GM19452 (cell line): ENCODE data around the gene AQP9.
"Not testable (repeated sequence)": the region's sequence is repeated elsewhere in the genome, so short reads cannot be mapped to it uniquely, and the experiment has no call there.

Experiments used
- ATAC-seq: cut with Tn5 transposase; IDR thresholded peaks from one replicate; pipeline ENCODE4 v1.9.1; 2021; ENCODE audit not compliant: unreplicated experiment

The AQP9 gene

DNA sequence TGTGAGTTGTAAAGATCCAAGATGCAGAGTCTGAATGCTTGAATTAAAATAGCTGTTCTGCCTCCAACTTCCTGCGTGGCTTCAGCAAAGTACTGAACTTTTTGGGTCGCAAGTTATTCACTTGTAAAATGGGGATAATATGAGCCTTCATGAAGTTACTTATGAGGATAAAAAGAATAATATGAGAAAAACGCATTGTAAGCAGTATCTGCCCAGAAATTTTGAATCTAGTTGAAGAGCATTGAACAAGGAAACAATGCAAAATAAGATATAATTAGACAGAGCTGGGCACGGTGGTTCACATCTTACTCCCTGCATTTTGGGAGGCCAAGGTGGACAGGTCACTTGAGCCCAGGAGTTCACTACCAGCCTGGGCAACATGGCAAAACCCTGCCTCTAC is 37.8 kb downstream of the AQP9 start:
- ATAC-seq = no peak

GRCh38 chr15:58178668-58179067 is 40.5 kb downstream of the AQP9 start:
- no peak for ATAC-seq

DNA sequence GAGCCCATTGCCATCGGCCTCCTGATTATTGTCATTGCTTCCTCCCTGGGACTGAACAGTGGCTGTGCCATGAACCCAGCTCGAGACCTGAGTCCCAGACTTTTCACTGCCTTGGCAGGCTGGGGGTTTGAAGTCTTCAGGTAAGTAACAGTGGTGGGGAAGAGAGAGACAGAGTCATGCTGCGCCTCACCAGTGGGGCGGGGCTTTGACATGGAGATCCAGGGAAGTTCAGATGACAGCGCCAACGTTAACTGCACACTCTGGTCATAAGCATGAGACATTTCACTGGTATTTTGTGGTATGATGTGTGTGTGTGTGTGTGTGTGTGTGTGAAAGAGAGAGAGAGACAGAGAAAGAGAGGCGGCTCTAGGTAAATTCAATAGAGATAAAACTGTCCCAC is 41.0 kb downstream of the AQP9 start:
- ATAC-seq = no peak

- ATAC-seq = no peak
Observed at GRCh38 chr15:58179741-58180381, 41.7 kb downstream of the AQP9 start.

DNA sequence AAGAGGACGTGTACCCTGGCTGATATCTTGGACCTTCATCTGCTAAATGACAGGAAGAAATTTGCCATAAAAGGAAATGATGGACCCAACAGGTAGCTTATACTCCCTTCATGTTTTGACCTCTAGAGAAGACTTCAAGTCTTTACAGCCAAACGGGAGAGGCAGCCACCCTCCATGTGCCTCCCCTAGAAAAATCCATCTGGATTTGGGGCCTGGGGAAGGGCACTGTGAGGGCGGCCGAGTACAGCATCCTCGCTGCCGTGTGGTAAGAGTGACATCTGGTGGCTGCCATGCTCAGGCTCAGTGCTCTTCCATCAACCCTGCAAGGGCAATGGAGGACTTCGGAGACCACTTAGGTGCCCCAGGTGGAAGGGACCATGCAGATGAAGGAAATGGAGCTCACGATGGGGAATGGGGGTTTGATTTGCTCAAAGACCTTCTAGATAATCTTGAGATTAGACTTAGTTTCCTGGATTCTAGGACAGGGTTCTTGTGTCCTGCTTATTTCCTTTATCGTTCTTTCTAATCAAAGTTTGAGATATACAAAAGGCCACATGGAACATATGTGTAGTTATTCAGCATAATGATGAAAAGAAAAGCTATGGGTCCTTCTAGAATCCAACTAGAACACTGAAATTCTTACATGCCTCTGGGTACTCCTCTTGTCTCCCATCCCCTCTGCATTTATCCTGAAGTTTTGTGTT is 44.4 kb downstream of the AQP9 start:
- no peak for ATAC-seq

GRCh38 chr15:58185439-58185838 is 47.3 kb downstream of the AQP9 start:
- ATAC-seq = no peak

GRCh38 chr15:58189148-58189811 is 51.1 kb downstream of the AQP9 start:
- ATAC-seq = no peak

GRCh38 chr15:58190419-58190818 is 52.2 kb downstream of the AQP9 start:
- no peak for ATAC-seq

GRCh38 chr15:58193636-58194035 is 55.5 kb downstream of the AQP9 start:
- ATAC-seq = not testable (repeated sequence)

DNA sequence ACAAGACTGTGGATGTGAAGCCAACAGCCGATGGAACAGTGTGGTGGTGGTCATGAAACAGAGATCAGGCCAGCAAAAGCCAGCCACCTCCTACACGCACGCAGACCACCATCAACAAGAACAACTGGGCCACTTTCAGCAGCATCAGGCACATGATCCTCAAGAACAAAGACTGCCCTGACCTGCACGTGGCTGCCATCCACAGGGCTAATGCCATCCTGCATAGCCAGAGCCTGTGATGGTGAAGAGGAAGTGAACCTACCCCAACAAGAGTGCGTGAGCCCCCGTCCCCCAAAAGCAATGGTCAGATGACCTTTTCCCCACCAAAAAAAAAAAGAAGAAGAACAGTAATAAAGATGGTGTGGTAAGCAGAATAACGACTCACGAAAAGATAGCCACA is 62.6 kb downstream of the AQP9 start:
- no peak for ATAC-seq

GRCh38 chr15:58201516-58201915 is 63.3 kb downstream of the AQP9 start:
- no peak for ATAC-seq

DNA sequence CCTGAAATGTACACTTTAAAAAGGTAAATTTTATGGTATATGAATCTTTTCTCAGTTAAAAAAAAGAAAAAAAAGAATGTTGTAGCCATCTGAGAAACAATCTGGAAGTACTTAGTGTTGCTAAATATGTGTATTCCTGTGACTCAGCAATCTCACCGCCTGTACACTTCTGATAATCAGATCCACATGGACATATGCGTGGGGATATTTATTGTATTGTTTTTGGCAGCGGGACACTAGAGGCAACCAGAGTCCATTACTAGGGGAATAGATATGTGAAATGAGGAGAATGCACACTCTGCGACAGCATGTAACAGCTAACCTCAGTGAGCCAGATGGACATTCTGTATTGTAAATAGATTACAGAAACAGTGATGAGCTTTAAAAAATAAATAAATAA is 65.4 kb downstream of the AQP9 start:
- ATAC-seq = no peak

DNA sequence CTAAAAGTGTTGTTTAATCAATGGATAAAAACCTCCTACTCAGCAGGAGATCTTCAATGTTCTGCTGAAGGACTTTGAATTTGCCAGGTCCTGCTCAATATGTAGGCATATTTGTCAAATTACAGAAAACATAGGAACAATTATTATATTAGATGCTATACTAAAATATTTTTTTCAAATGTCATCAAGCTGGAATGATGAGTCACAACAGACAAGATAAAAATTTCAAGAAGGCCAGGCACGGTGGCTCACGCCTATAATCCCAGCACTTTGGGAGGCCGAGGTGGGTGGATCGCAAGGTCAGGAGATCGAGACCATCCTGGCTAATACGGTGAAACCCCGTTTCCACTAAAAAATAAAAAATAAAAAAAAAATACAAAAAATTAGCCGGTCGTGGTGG is 68.0 kb downstream of the AQP9 start:
- no peak for ATAC-seq

DNA sequence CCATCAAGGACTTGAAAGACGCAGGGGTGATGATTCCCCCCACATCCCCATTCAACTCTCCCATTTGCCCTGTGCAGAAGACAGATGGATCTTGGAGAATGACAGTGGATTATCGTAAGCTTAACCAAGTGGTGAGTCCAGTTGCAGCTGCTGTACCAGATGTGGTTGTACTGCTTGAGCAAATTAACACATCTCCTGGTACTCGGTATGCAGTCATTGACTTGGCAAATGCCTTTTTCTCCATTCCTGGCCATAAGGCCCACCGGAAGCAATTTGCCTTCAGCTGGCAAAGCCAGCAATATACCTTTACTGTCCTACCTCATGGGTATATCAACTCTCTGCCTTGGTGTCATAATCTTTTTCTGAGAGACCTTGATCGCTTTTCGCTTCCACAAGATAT is 70.0 kb downstream of the AQP9 start:
- ATAC-seq = not testable (repeated sequence)

DNA sequence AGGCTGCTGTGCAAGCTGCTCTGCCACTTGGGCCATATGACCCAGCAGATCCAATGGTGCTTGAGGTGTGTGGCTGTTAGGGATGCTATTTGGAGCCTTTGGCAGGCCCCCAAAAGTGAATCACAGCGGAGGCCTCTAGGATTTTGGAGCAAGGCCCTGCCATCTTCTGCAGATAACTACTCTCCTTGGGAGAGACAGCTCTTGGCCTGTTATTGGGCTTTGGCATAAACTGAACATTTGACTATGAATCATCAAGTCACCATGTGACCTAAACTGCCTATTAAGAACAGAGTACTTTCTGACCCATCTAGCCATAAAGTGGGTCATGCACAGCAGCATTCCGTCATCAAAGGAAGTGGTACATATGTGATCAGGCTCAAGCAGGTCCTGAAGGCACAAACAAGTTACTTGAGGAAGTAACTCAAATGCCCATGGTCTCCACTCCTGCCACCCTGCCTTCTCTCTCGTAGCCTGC is 70.9 kb downstream of the AQP9 start:
- not testable (repeated sequence) for ATAC-seq

- not testable (repeated sequence) for ATAC-seq
Observed at GRCh38 chr15:58210031-58210430, 71.8 kb downstream of the AQP9 start.

GRCh38 chr15:58212909-58213526 is 74.8 kb downstream of the AQP9 start:
- no peak for ATAC-seq

DNA sequence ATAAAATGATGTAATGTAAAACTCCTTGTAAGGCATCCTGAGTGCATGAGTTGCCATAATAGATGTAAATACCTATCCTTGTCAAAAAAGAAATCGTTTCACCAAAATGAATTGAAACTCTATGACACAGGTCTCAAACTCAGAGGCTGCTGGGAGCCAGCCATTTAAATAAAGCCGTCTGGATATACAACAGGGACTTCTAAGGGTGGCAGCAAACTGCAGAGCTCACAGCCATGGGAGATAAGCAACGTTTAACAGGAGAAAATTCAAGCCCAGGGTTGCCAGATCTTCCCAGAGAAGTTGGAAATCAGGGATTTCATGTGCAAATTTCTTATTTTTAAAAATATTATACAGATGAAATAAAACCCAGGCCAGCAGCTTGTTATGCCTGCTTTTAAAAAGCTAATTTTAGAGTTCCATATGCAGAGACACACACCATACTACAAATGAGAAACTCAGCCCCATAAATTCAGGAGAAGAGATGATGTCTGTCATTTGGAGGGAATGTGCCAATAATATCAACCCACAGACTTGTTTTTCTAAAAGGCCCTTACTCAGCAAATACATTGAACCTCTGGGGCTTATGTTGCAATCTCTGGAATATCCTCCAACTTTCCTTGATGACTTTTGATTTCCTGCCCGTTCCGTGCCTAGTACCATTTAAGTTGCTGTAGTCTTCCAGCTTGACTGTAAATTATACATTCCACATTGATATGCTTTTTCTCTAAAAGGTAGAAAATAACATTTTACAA is 75.6 kb downstream of the AQP9 start:
- no peak for ATAC-seq

DNA sequence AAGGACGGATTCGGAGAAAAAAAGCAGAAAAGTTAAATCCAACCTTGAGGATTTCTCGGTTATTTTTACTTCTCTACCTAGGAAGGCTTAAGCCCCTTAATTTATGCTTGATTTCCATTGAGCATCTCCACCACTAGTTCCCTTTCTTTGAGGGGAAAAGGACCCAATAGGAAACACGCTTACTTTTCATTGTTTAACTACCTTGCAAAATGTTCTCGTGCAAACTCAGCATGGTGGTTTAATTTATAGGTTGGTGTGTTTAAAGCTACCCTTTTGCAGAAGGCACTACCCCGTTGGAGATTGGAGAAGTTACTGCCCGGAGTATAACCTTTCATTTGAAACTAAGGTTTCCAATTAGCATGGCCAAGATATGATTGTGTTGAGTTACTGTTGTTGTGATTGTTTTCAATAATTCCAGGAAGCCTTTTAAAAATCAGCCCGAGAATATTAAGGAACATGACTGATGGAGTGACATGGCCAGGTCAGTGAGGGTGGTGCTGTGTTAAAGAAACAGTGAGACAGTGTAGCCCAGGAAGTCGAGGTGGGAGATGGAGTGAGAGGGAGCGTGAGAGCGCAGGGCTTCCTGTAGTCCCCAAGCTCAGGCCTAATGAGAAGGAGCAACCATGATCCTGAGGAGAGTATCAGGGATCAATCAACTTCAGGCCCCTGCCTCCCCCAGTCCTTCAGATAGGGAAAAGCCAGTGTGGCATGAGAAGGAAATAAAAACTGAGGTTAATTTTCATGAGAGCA is 76.6 kb downstream of the AQP9 start:
- no peak for ATAC-seq

GRCh38 chr15:58217460-58217859 is 79.3 kb downstream of the AQP9 start:
- ATAC-seq = no peak
